CD4-positive, alpha-beta T cell treated with Interleukin-17A for 4 hours (primary cell): Measurements from ENCODE around the gene MMP19.
A peak's percentile ranks its signal among the peaks of the same experiment; 100 is the strongest.

Source experiments
- DNase-seq: peaks from one replicate; pipeline ENCODE4 v3.0.0-alpha.2; 2020; ENCODE audit warnings: mixed read lengths

MMP19 gene

DNA sequence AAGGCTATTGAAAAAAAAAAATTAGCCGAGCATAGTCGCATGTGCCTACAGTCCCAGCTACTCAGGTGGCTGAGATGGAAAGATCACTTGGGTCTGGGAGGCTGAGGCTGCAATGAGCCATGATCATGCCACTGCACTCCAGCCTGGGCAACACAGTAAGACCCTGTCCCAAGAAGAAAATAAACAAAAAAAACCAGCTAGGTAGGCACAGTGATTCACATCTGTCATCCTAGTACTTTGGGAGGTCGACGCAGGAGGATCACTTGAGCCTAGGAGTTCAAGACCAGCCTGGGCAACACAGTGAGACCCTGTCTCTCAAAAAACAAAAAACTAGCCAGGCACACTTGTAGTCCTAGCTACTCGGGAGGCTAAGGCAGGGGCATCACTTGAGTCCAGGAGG, 33.5 kb downstream of the MMP19 start:
- DNase-seq, result no peak

DNA sequence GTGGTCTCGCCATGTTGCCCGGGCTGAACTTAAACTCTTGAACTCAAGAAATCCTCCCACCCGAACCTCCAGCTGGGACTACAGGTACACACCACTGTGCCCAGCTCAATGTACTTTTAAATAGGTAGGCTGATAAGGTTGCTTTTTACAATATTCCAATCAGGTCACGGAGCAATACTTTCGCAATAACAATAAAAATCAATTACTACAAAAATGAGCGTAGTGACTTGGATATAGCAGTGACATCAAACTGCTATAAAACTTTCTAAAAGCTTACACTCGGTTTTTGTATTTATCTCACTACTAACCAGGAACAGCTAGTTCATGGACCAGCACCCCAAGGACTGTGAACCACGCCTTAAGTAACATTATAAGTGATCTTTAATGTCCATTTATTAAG, 35.8 kb downstream of the MMP19 start:
- DNase-seq, result no peak

DNA sequence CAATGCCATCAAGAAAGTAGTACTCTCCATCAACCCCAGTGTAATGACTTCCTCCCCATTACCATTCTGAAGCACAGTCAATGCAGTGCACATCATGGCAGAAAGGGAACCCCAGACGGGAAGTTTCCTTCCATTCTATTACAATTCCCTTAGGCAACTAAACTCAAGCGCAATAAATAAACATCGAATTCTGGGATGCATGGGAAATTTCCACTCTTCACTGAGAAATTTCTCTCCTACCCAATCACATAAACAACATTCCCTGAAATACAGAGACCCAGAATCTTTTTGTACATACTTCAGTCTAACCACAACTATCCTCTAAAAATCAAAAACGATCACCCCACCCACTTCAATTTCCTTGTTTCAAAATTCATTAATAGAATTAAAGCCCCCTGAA, 45.2 kb downstream of the MMP19 start:
- no peak for DNase-seq

DNA sequence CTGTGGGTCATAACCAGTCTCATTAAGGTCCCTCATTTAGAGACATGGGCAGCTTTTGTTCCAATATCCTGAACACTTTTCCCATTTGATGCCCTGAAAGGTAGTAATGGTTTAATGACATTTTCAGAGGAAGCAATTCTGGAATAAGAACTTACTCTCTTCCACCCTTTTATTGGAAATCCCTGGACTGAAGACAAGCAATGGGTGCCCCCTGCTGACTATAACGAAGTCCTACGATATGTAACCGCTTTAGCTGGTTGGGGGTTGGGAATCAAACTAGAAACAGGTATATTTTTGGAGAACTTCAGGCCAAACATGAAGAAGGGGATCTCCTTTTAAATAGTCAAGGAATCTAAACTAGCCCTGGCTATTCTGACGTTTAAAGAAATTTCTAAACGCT, 45.7 kb downstream of the MMP19 start:
- peak; percentile 10 for DNase-seq

DNA sequence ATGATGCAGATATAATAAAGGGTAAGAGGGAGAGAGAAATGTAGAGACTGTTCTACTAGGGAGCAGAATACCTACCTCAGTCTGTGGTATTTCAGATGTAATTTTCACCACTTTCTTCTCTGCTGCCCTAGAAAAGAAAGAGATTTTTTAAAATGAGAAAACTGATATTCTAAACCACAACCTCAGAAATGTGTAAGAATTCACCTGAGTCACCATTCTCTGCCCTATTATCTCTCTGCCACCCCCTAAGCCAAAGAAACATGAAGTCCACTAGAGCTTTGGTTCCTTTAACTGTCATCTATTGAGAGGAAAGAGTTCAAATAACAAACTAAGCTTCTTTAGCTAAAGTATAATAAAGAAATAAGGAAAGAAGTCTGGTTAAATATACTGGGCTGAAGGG, 46.8 kb downstream of the MMP19 start:
- DNase-seq, result no peak

DNA sequence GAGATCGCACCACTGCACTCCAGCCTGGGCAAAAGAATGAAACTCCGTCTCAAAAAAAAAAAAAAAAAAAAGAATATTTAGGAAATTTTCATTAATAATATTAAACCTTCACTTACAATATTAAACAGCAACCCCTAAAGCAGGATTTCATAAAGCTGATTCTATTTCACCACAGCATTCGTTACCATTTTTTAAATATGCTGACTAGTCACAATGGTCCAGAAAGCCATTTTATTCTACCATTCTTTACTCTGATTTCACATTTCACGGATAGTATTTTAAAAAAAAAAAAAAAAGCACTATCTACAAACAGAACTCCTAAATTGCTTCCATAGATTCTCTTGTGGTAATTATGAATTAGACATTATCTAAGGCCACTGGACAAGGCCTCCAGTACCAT, 52.8 kb downstream of the MMP19 start:
- DNase-seq, result no peak

DNA sequence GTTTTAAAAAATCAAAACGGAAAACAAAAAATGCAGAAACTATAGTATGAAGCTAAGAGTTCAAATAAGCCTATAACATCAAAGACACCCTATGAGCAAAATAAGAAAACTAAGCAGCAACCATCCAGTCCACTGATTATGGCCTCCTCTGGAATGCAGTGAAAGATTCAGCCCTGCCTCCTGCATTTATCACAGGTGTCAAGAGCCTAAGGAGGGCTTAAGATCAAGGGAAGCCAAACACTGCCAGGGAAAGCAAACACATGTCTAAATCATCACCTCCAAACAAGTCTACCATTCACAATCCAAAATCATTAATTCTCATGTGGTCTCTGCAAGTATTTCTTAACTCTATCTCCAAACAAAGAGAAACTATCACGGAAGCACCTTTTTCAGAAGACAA, 53.6 kb downstream of the MMP19 start:
- DNase-seq, result no peak

DNA sequence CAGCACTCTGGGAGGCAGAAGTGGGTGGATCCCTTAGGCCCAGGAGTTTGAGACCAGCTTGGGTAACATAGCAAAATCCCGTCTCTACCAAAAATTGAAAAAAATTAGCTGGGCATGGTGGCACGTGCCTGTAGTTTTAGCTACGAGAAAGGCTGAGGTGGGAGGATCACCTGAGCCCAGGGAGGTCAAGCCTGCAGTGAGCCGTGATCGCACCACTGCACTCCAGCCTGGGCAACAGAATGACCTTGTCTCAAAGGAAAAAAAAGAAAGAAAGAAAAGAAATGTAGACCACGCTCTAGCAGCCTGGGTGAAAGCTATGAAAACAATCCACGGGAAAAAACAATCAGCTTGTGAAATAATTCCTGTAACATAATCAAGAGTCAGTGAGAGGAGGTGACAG, 54.2 kb downstream of the MMP19 start:
- DNase-seq, result no peak
